ENCODE data around the gene INO80C.

INO80C gene

GRCh38 chr18:35460736-35461161, 37.0 kb downstream of the INO80C start:
- H3K79me2 ChIP-seq = no peaks in the 10 kb centered on the region
- H3K9me3 ChIP-seq (ENCODE audit: control insufficient read depth, low read length) = no peaks in the 10 kb centered on the region
- no peak overlapping the region for H3K4me3 ChIP-seq (ENCODE audit: low read depth, low read length)
- no peak for TF ChIP-seq CTCF (IDR thresholded peaks at IDR 0.05)
- H3K27me3 ChIP-seq (ENCODE audit: control insufficient read depth, insufficient read depth, low read length) = no peaks in the 10 kb centered on the region
- H3K4me2 ChIP-seq (ENCODE audit: low read length) = no peak overlapping the region
- no peaks in the 10 kb centered on the region for H3K36me3 ChIP-seq (ENCODE audit: control insufficient read depth, insufficient read depth, low read length)
- no peak overlapping the region for H3K9ac ChIP-seq
- H2AFZ ChIP-seq = no peak overlapping the region
- no peak overlapping the region for H3K27ac ChIP-seq
- H3K4me1 ChIP-seq = no peaks in the 10 kb centered on the region

DNA sequence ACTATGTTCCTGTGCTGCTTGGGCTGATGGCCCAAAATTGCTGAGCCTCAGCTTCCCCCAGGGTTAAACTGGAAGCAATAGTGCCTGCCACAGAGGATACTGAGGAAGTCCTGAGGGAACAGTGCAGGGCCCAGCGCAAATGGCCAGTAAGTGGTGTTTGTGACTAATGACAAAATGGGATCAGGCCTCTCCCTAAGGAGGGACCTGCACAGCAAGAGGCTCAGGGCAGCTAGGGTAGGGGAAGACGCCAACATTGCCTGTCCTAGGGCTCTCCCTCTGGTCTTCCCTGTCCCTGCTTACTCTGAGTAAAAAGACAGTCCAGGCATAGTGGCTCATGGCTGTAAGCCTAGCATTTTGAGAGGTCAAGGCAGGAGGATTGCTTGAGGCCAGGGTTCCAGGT, 37.8 kb downstream of the INO80C start:
- TF ChIP-seq CTCF (IDR thresholded peaks at IDR 0.05) = no peak
- Histone ChIP-seq H3K79me2 (no peaks in the 10 kb centered on the region), H3K27ac (no peak overlapping the region), H3K4me3 (ENCODE audit: low read depth, low read length) (no peak overlapping the region), H2AFZ (no peak overlapping the region), H3K4me2 (ENCODE audit: low read length) (no peak overlapping the region), H3K4me1 (no peaks in the 10 kb centered on the region), H3K9ac (no peak overlapping the region), H3K36me3 (ENCODE audit: control insufficient read depth, insufficient read depth, low read length) (no peaks in the 10 kb centered on the region), H3K9me3 (ENCODE audit: control insufficient read depth, low read length) (no peaks in the 10 kb centered on the region), H3K27me3 (ENCODE audit: control insufficient read depth, insufficient read depth, low read length) (no peaks in the 10 kb centered on the region)

GRCh38 chr18:35458677-35459441, 38.9 kb downstream of the INO80C start:
- Histone ChIP-seq H3K4me1 (no peaks in the 10 kb centered on the region), H3K4me2 (ENCODE audit: low read length) (no peak overlapping the region), H3K27ac (no peak overlapping the region), H3K9me3 (ENCODE audit: control insufficient read depth, low read length) (no peaks in the 10 kb centered on the region), H3K79me2 (no peaks in the 10 kb centered on the region), H2AFZ (no peak overlapping the region), H3K36me3 (ENCODE audit: control insufficient read depth, insufficient read depth, low read length) (no peaks in the 10 kb centered on the region), H3K4me3 (ENCODE audit: low read depth, low read length) (no peak overlapping the region), H3K27me3 (ENCODE audit: control insufficient read depth, insufficient read depth, low read length) (no peaks in the 10 kb centered on the region), H3K9ac (no peak overlapping the region)
- no peak for TF ChIP-seq CTCF (IDR thresholded peaks at IDR 0.05)

DNA sequence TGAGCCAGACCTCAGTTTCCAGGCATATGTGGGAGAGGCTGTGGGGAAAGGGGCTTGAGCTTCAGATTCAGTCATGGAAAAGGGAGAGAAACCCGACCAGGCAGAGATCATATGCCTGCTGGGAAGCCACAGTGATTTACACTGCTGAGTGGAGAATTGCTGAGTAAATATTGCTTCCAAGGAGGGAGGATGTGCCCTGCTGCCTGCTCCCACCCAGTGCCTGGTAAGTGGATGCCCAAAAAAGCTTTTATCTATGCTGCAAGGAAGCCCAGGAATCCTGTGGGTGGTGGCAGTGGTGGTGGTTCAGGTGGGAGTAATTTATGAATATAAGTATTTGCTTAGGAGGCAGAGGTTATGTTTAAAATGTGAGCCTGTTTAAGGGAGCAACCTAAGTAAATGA, 39.5 kb downstream of the INO80C start:
- H3K27ac ChIP-seq = no peak overlapping the region
- H3K9me3 ChIP-seq (ENCODE audit: control insufficient read depth, low read length) = no peaks in the 10 kb centered on the region

More for the DNA sequence above, 39.5 kb downstream of the INO80C start:
- H3K4me1 ChIP-seq = no peaks in the 10 kb centered on the region
- no peak overlapping the region for H3K4me3 ChIP-seq (ENCODE audit: low read depth, low read length)
- H3K9ac ChIP-seq = no peak overlapping the region
- H3K27me3 ChIP-seq (ENCODE audit: control insufficient read depth, insufficient read depth, low read length) = no peaks in the 10 kb centered on the region
- no peak overlapping the region for H2AFZ ChIP-seq
- no peaks in the 10 kb centered on the region for H3K79me2 ChIP-seq
- TF ChIP-seq CTCF (IDR thresholded peaks at IDR 0.05) = no peak
- H3K36me3 ChIP-seq (ENCODE audit: control insufficient read depth, insufficient read depth, low read length) = no peaks in the 10 kb centered on the region
- no peak overlapping the region for H3K4me2 ChIP-seq (ENCODE audit: low read length)

Data from parathyroid adenoma (tissue), 2 donors.